HepG2 (cell line): Measurements from ENCODE around the gene ZNF100. TPM values are rescaled to one million over a fixed set of nuclear protein-coding genes. Genes with fewer than 3 reads are reported as not detected.
A peak's percentile ranks its signal among the peaks of the same experiment; 100 is the strongest.

Experiments used
- BCLAF1 ChIP-seq: fragments of 450-650 bp; IDR thresholded peaks from 2 replicates; pipeline ENCODE4 v1.6.1; 2017; ENCODE audit warnings: mild to moderate bottlenecking
- DDIT3 ChIP-seq: sonication (generic); formaldehyde crosslinking; IDR thresholded peaks from 2 replicates; pipeline ENCODE4 v1.4.0; 2020; ENCODE audit warnings: mild to moderate bottlenecking, missing genetic modification reagents
- FOXJ3 ChIP-seq: sonication (generic); formaldehyde crosslinking; IDR thresholded peaks from 2 replicates; pipeline ENCODE4 v1.4.0; 2020; ENCODE audit warnings: missing genetic modification reagents, mild to moderate bottlenecking, borderline replicate concordance
- GATAD1 ChIP-seq: IDR thresholded peaks from 2 replicates; pipeline ENCODE4 v1.6.1; 2016; ENCODE audit warnings: missing genetic modification reagents, missing compliant biosample characterization
- HNRNPLL ChIP-seq: fragments of 200-400 bp; formaldehyde crosslinking; IDR thresholded peaks from 2 replicates; pipeline ENCODE4 v1.6.1; 2017; ENCODE audit warnings: mild to moderate bottlenecking, low read depth, low read length; ENCODE audit not compliant: poor library complexity, severe bottlenecking
- IRX3 ChIP-seq: sonication (generic); formaldehyde crosslinking; IDR thresholded peaks from 2 replicates; pipeline ENCODE4 v1.8.1; 2023; ENCODE audit warnings: mild to moderate bottlenecking, low read depth, missing genetic modification reagents, borderline replicate concordance
- MYPOP ChIP-seq: sonication (generic); formaldehyde crosslinking; IDR thresholded peaks from 2 replicates; pipeline ENCODE4 v1.8.1; 2023; ENCODE audit warnings: mild to moderate bottlenecking, moderate library complexity, missing genetic modification reagents
- RFXANK ChIP-seq: IDR thresholded peaks from 2 replicates; pipeline ENCODE4 v1.6.1; 2016
- RFXAP ChIP-seq: sonication (generic); formaldehyde crosslinking; IDR thresholded peaks from 2 replicates; pipeline ENCODE4 v1.4.0; 2020; ENCODE audit warnings: missing genetic modification reagents, borderline replicate concordance
- SMARCC2 ChIP-seq: fragments of 450-650 bp; IDR thresholded peaks from 2 replicates; pipeline ENCODE4 v1.6.1; 2017; ENCODE audit warnings: antibody characterized with exemption, mild to moderate bottlenecking
- SPEN ChIP-seq: sonication (generic); formaldehyde crosslinking; IDR thresholded peaks from 2 replicates; pipeline ENCODE4 v1.5.1; 2020; ENCODE audit warnings: low read depth, mild to moderate bottlenecking, missing genetic modification reagents
- YEATS4 ChIP-seq: sonication (generic); formaldehyde crosslinking; IDR thresholded peaks from 2 replicates; pipeline ENCODE4 v1.4.0; 2020; ENCODE audit warnings: missing genetic modification reagents, borderline replicate concordance
- ZBTB21 ChIP-seq: sonication (generic); formaldehyde crosslinking; IDR thresholded peaks from 2 replicates; pipeline ENCODE4 v1.4.0; 2020; ENCODE audit warnings: missing genetic modification reagents
- ZNF20 ChIP-seq: sonication (generic); formaldehyde crosslinking; IDR thresholded peaks from 2 replicates; pipeline ENCODE4 v1.4.0; 2020; ENCODE audit warnings: mild to moderate bottlenecking, moderate library complexity, missing genetic modification reagents
- ZNF234 ChIP-seq: sonication (generic); formaldehyde crosslinking; conservative IDR thresholded peaks from 2 replicates; pipeline ENCODE4 v1.5.1; 2020; ENCODE audit warnings: mild to moderate bottlenecking, missing genetic modification reagents
- ZNF343 ChIP-seq: sonication (generic); formaldehyde crosslinking; IDR thresholded peaks from 2 replicates; pipeline ENCODE4 v1.4.0; 2020; ENCODE audit warnings: mild to moderate bottlenecking, missing genetic modification reagents
- ZNF501 ChIP-seq: sonication (generic); formaldehyde crosslinking; IDR thresholded peaks from 2 replicates; pipeline ENCODE4 v1.5.1; 2020; ENCODE audit warnings: mild to moderate bottlenecking, moderate library complexity, missing genetic modification reagents
- ZNF549 ChIP-seq: sonication (generic); formaldehyde crosslinking; IDR thresholded peaks from 2 replicates; pipeline ENCODE4 v1.5.0; 2020; ENCODE audit warnings: missing genetic modification reagents
- ZNF646 ChIP-seq: sonication (generic); formaldehyde crosslinking; IDR thresholded peaks from 2 replicates; pipeline ENCODE4 v1.9.0; 2021; ENCODE audit warnings: mild to moderate bottlenecking, missing genetic modification reagents
- ZSCAN9 ChIP-seq: IDR thresholded peaks from 2 replicates; pipeline ENCODE4 v1.6.1; 2016; ENCODE audit warnings: borderline replicate concordance
- polyA plus RNA-seq, 8 experiments: library from polyadenylated mRNA; depleted of rRNA in 3 of 8; stranded (reverse) in 7 of 8; unstranded in 1 of 8; fragments of >200 nt; fragmentation: Illumina TruSeq in 4 of 8; extraction: Trizol in 4 of 8; gene quantifications; 2 replicates each; pipeline versions ENCODE4 v1.2.1 to v1.2.3, GENCODE V29; 2011 to 2016; ENCODE audit warnings: low read depth in 4 of 8, missing spikeins in 1 of 8, mixed read lengths in 1 of 8; ENCODE audit not compliant: insufficient read depth in 1 of 8
- total RNA-seq, 5 experiments: library from RNA; depleted of rRNA; stranded (reverse); fragments of >200 nt; fragmentation: Illumina TruSeq; extraction: Trizol; gene quantifications; 2 replicates each; pipeline ENCODE4 v1.2.3, GENCODE V29; 2016; ENCODE audit warnings: low read depth in 1 of 5

The ZNF100 gene
- total and polyA plus RNA-seq, 2 of the 13 experiments (the other 11 are each of a cell fraction or from before 2014, with no cell fraction given): 2.5 to 11.4 TPM

- TF ChIP-seq ZNF646 (CRISPR knock-in tag): no peak
- no peak for TF ChIP-seq SMARCC2
- TF ChIP-seq ZNF234 (CRISPR knock-in tag): 0 out of 2 replicates have a peak, but pooled peaks have one; percentile 20
- TF ChIP-seq ZNF549 (CRISPR knock-in tag): no peak
- no peak for TF ChIP-seq YEATS4 (CRISPR knock-in tag)
- TF ChIP-seq FOXJ3: no peak
- TF ChIP-seq DDIT3 (CRISPR knock-in tag): no peak
- TF ChIP-seq BCLAF1: no peak
- TF ChIP-seq HNRNPLL: peak; percentile 63
- no peak for TF ChIP-seq ZNF343 (CRISPR knock-in tag)
- TF ChIP-seq ZSCAN9 (CRISPR knock-in tag): no peak
- no peak for TF ChIP-seq ZNF20 (CRISPR knock-in tag)
- TF ChIP-seq IRX3: no peak
- no peak for TF ChIP-seq RFXANK (CRISPR knock-in tag)
- TF ChIP-seq RFXAP: no peak
- TF ChIP-seq SPEN (CRISPR knock-in tag): no peak
- peak; percentile 60; the same call in 1 of the 2 replicates for TF ChIP-seq ZNF501 (CRISPR knock-in tag)
- peak; percentile 77 for TF ChIP-seq MYPOP
- TF ChIP-seq GATAD1 (CRISPR knock-in tag): peak; percentile 47
- TF ChIP-seq ZBTB21 (CRISPR knock-in tag): no peak
These were observed at the start of gene ZNF100 (continued) for GRCh38 chr19:21767065-21767800.
